ENCODE results near the gene SORT1. TPM values are rescaled to one million over a fixed set of nuclear protein-coding genes. Genes with fewer than 3 reads are reported as not detected.

Gene SORT1
- 14.9 and 32.0 TPM in 2 replicates for total RNA-seq

GRCh38 chr1:109397581-109398342, at the start of gene SORT1:
Gene SORT1, minus strand, starts transcription at chr1:109397918. Its CDS starts 26 bp downstream, at chr1:109397892.

GRCh38 chr1:109426281-109427170, 28.8 kb upstream of the SORT1 start, which contains the start of gene PSMA5:
Gene PSMA5, minus strand, starts transcription at chr1:109426448. Its CDS starts 118 bp downstream, at chr1:109426330.

GRCh38 chr1:109306832-109307273, 90.9 kb downstream of the SORT1 start, which contains the start of gene MYBPHL:
Gene MYBPHL, minus strand, starts transcription at chr1:109307011. Its CDS starts 20 bp downstream, at chr1:109306991.

GRCh38 chr1:109282952-109283747, 114.6 kb downstream of the SORT1 start, which contains the start of gene PSRC1:
Gene PSRC1, minus strand, starts transcription at chr1:109283145.

Other genes starting within 250 kb of the SORT1 start
- gene SARS1, start 184.0 kb downstream of the SORT1 start, total RNA-seq = 146 and 180 TPM in 2 replicates
- gene CELSR2, start 148.4 kb downstream of the SORT1 start, total RNA-seq = 0.16 and 3.5 TPM in 2 replicates
- gene PSRC1, start 114.8 kb downstream of the SORT1 start, total RNA-seq = 3.1 and 8.3 TPM in 2 replicates
- gene MYBPHL, start 90.9 kb downstream of the SORT1 start, total RNA-seq = not detected in 2 replicates
- gene PSMA5, start 28.5 kb upstream of the SORT1 start, total RNA-seq = 36.8 and 48.5 TPM in 2 replicates
- gene SYPL2, start 68.6 kb upstream of the SORT1 start, total RNA-seq = 0.13 TPM in 1 of 2 replicates, not detected in the other
- gene ATXN7L2, start 86.0 kb upstream of the SORT1 start, total RNA-seq = 0.49 and 1.2 TPM in 2 replicates
- 2.8 and 7.0 TPM in 2 replicates for gene CYB561D1, start 96.2 kb upstream of the SORT1 start, total RNA-seq
- 0.16 and 3.0 TPM in 2 replicates for gene AMIGO1, start 111.8 kb upstream of the SORT1 start, total RNA-seq
- under 0.01 TPM in 1 of 2 replicates, not detected in the other for gene GPR61, start 142.0 kb upstream of the SORT1 start, total RNA-seq
- gene GNAI3, start 150.7 kb upstream of the SORT1 start, total RNA-seq = 11.5 and 18.3 TPM in 2 replicates
- gene GNAT2, start 221.7 kb upstream of the SORT1 start, total RNA-seq = 0.31 and 0.49 TPM in 2 replicates
- 28.2 and 46.6 TPM in 2 replicates for gene AMPD2, start 221.9 kb upstream of the SORT1 start, total RNA-seq